Activated T-cell treated with anti-CD3 and anti-CD28 coated beads, Interleukin-2, amount 50 U/mL, for 48 hours (primary cell): ENCODE results near the gene SLC13A2.

Source experiments
- DNase-seq, 2 experiments: peaks; one replicate each; pipeline ENCODE4 v3.0.0-alpha.2; 2020

The SLC13A2 gene

GRCh38 chr17:28538296-28538895, 65.0 kb downstream of the SLC13A2 start:
- DNase-seq, result no peak

- DNase-seq, result no peak
These were observed 66.8 kb downstream of the SLC13A2 start for GRCh38 chr17:28540231-28540630.

- no peak for DNase-seq
These were observed 68.0 kb downstream of the SLC13A2 start for GRCh38 chr17:28541439-28541838.

GRCh38 chr17:28544402-28545140, 71.1 kb downstream of the SLC13A2 start:
- no peak for DNase-seq

GRCh38 chr17:28545141-28545503, 71.7 kb downstream of the SLC13A2 start:
- DNase-seq, result no peak

GRCh38 chr17:28545787-28546415, 72.5 kb downstream of the SLC13A2 start:
- no peak for DNase-seq

- DNase-seq, result no peak
These were observed 73.7 kb downstream of the SLC13A2 start for GRCh38 chr17:28547096-28547622.
